ENCODE measurements around the gene OR8B3. TPM values are rescaled to one million over a fixed set of nuclear protein-coding genes. Genes with fewer than 3 reads are reported as not detected.

Gene OR8B3
- total RNA-seq, 1 donor from 2014 or later = not detected

Other genes starting within 250 kb of the OR8B3 start
- gene OR10D3, start 215.7 kb downstream of the OR8B3 start, total RNA-seq = not detected in 2 replicates
- gene OR8G1, start 157.9 kb downstream of the OR8B3 start, total RNA-seq = not detected in 2 replicates
- gene OR8G5, start 142.6 kb downstream of the OR8B3 start, total RNA-seq = not detected in 2 replicates
- not detected in 2 replicates for gene OR8D1, start 85.1 kb downstream of the OR8B3 start, total RNA-seq
- gene OR8D2, start 78.8 kb downstream of the OR8B3 start, total RNA-seq = not detected in 2 replicates
- not detected in 2 replicates for gene OR8B2, start 14.5 kb downstream of the OR8B3 start, total RNA-seq
- not detected in 2 replicates for gene OR8B4, start 25.8 kb upstream of the OR8B3 start, total RNA-seq
- gene OR8B8, start 46.7 kb upstream of the OR8B3 start, total RNA-seq = not detected in 2 replicates
- gene OR8B12, start 144.6 kb upstream of the OR8B3 start, total RNA-seq = not detected in 2 replicates
- not detected in 2 replicates for gene OR8A1, start 171.0 kb upstream of the OR8B3 start, total RNA-seq
- gene PANX3, start 212.4 kb upstream of the OR8B3 start, total RNA-seq = not detected in 2 replicates
- 35.1 and 35.4 TPM in 2 replicates for gene TBRG1, start 223.8 kb upstream of the OR8B3 start, total RNA-seq